ENCODE data around the gene PABPN1.
A peak's percentile ranks its signal among the peaks of the same experiment; 100 is the strongest.

The PABPN1 gene

GRCh38 chr14:23364164-23365035 lies 43.1 kb downstream of the PABPN1 start:
- H4K8ac ChIP-seq (ENCODE audit: low read depth, low read length), result no peak overlapping the region
- H4K5ac ChIP-seq (ENCODE audit: low read length), result peak overlapping the region; percentile 72
- H2BK5ac ChIP-seq (ENCODE audit: low read length), result peak overlapping the region; percentile 57
- H3K4me3 ChIP-seq (ENCODE audit: low read length), result peak overlapping the region; percentile 80
- no peak overlapping the region for H2BK120ac ChIP-seq (ENCODE audit: low read depth, low read length)
- H3K27me3 ChIP-seq (ENCODE audit: insufficient read depth, low read length, poor library complexity), result no peaks in the 10 kb centered on the region
- peak overlapping the region; percentile 97 for H3K23ac ChIP-seq (ENCODE audit: low read length)
- H3K4ac ChIP-seq (ENCODE audit: low read depth, low read length), result peak overlapping the region; percentile 98
- peak overlapping the region; percentile 92 for H3K4me2 ChIP-seq (ENCODE audit: low read length)
- H3K79me2 ChIP-seq (ENCODE audit: control insufficient read depth, insufficient read depth, low read length), result peaks cover 2% of the 10 kb centered on the region
- peaks cover 5% of the 10 kb centered on the region for H3K4me1 ChIP-seq (ENCODE audit: control insufficient read depth, low read depth, low read length)
- H2AK5ac ChIP-seq (ENCODE audit: low read length), result peak overlapping the region; percentile 50
- peak overlapping the region; percentile 92 for H3K27ac ChIP-seq (ENCODE audit: low read depth, low read length)
- no peak overlapping the region for H2BK15ac ChIP-seq (replicated peaks; ENCODE audit: low read depth)
- H3K9ac ChIP-seq (ENCODE audit: low read length), result peak overlapping the region; percentile 97
- no peaks in the 10 kb centered on the region for H3K36me3 ChIP-seq (ENCODE audit: control insufficient read depth, insufficient read depth, low read length)
- peak overlapping the region; percentile 98 for H3K18ac ChIP-seq (ENCODE audit: low read length)
- H3K56ac ChIP-seq (ENCODE audit: low read length), result peak overlapping the region; percentile 97
- no CpG with 5 or more reads among the region's 21 CpGs for WGBS (ENCODE audit: extremely low coverage, insufficient coverage, low lambda C conversion rate)
- DNase-seq, result peak; percentile 90
- H3K79me1 ChIP-seq (ENCODE audit: low read length), result peaks cover 11% of the 10 kb centered on the region

GRCh38 chr14:23365036-23365731 lies 43.9 kb downstream of the PABPN1 start, which contains the start of gene EFS:
Gene EFS (minus strand): TSS chr14:23365172. CDS start chr14:23365025, 147 bp downstream.
- peak within 1 kb of the TSS; percentile 86 for H2BK5ac ChIP-seq (ENCODE audit: low read length)
- H2BK120ac ChIP-seq (ENCODE audit: low read depth, low read length), result peak within 1 kb of the TSS; percentile 47
- H3K9ac ChIP-seq (ENCODE audit: low read length), result peak within 1 kb of the TSS; percentile 97
- H3K4me2 ChIP-seq (ENCODE audit: low read length), result peak within 1 kb of the TSS; percentile 92
- H4K8ac ChIP-seq (ENCODE audit: low read depth, low read length), result peak within 1 kb of the TSS; percentile 91
- peaks cover 2% of the 10 kb centered on the region for H3K79me2 ChIP-seq (ENCODE audit: control insufficient read depth, insufficient read depth, low read length)
- H2BK15ac ChIP-seq (replicated peaks; ENCODE audit: low read depth), result no peak within 1 kb of the TSS
- peaks cover 5% of the 10 kb centered on the region for H3K4me1 ChIP-seq (ENCODE audit: control insufficient read depth, low read depth, low read length)
- peak within 1 kb of the TSS; percentile 97 for H3K23ac ChIP-seq (ENCODE audit: low read length)
- H3K4ac ChIP-seq (ENCODE audit: low read depth, low read length), result peak within 1 kb of the TSS; percentile 98
- peak; percentile 61 for DNase-seq
- H4K5ac ChIP-seq (ENCODE audit: low read length), result peak within 1 kb of the TSS; percentile 72
- peak within 1 kb of the TSS; percentile 97 for H3K56ac ChIP-seq (ENCODE audit: low read length)
- no CpG with 5 or more reads among the region's 74 CpGs for WGBS (ENCODE audit: extremely low coverage, insufficient coverage, low lambda C conversion rate)
- no peaks in the 10 kb centered on the region for H3K27me3 ChIP-seq (ENCODE audit: insufficient read depth, low read length, poor library complexity)
- H3K79me1 ChIP-seq (ENCODE audit: low read length), result peaks cover 11% of the 10 kb centered on the region
- peak within 1 kb of the TSS; percentile 50 for H2AK5ac ChIP-seq (ENCODE audit: low read length)
- no peaks in the 10 kb centered on the region for H3K36me3 ChIP-seq (ENCODE audit: control insufficient read depth, insufficient read depth, low read length)
- peak within 1 kb of the TSS; percentile 92 for H3K27ac ChIP-seq (ENCODE audit: low read depth, low read length)
- H3K18ac ChIP-seq (ENCODE audit: low read length), result peak within 1 kb of the TSS; percentile 98
- H3K4me3 ChIP-seq (ENCODE audit: low read length), result peak within 1 kb of the TSS; percentile 80

- H3K27me3 ChIP-seq (ENCODE audit: insufficient read depth, low read length, poor library complexity), result no peaks in the 10 kb centered on the region
- peak overlapping the region; percentile 33 for H2BK120ac ChIP-seq (ENCODE audit: low read depth, low read length)
- H2BK5ac ChIP-seq (ENCODE audit: low read length), result peak overlapping the region; percentile 86
- no peak overlapping the region for H2BK15ac ChIP-seq (replicated peaks; ENCODE audit: low read depth)
- H3K27ac ChIP-seq (ENCODE audit: low read depth, low read length), result peak overlapping the region; percentile 92
- H3K18ac ChIP-seq (ENCODE audit: low read length), result peak overlapping the region; percentile 98
- peak overlapping the region; percentile 80 for H3K4me3 ChIP-seq (ENCODE audit: low read length)
- DNase-seq, result peak; percentile 97
- peak overlapping the region; percentile 97 for H3K56ac ChIP-seq (ENCODE audit: low read length)
- peaks cover 11% of the 10 kb centered on the region for H3K79me1 ChIP-seq (ENCODE audit: low read length)
- peak overlapping the region; percentile 40 for H4K5ac ChIP-seq (ENCODE audit: low read length)
- H3K9ac ChIP-seq (ENCODE audit: low read length), result peak overlapping the region; percentile 97
- H3K79me2 ChIP-seq (ENCODE audit: control insufficient read depth, insufficient read depth, low read length), result peaks cover 2% of the 10 kb centered on the region
- peaks cover 5% of the 10 kb centered on the region for H3K4me1 ChIP-seq (ENCODE audit: control insufficient read depth, low read depth, low read length)
- H3K36me3 ChIP-seq (ENCODE audit: control insufficient read depth, insufficient read depth, low read length), result no peaks in the 10 kb centered on the region
- peak overlapping the region; percentile 97 for H3K23ac ChIP-seq (ENCODE audit: low read length)
- peak overlapping the region; percentile 91 for H4K8ac ChIP-seq (ENCODE audit: low read depth, low read length)
- H3K4me2 ChIP-seq (ENCODE audit: low read length), result peak overlapping the region; percentile 92
- WGBS (ENCODE audit: extremely low coverage, insufficient coverage, low lambda C conversion rate), result no CpG with 5 or more reads among the region's 51 CpGs
- no peak overlapping the region for H2AK5ac ChIP-seq (ENCODE audit: low read length)
- peak overlapping the region; percentile 98 for H3K4ac ChIP-seq (ENCODE audit: low read depth, low read length)
Observed at GRCh38 chr14:23365732-23366425, 44.6 kb downstream of the PABPN1 start.

- Histone ChIP-seq H3K4me2 (ENCODE audit: low read length) (peak overlapping the region; percentile 55), H3K79me1 (ENCODE audit: low read length) (peaks cover 11% of the 10 kb centered on the region), H3K4me1 (ENCODE audit: control insufficient read depth, low read depth, low read length) (peaks cover 5% of the 10 kb centered on the region), H2BK120ac (ENCODE audit: low read depth, low read length) (no peak overlapping the region), H4K8ac (ENCODE audit: low read depth, low read length) (no peak overlapping the region), H3K27me3 (ENCODE audit: insufficient read depth, low read length, poor library complexity) (no peaks in the 10 kb centered on the region), H4K5ac (ENCODE audit: low read length) (no peak overlapping the region), H3K27ac (ENCODE audit: low read depth, low read length) (peak overlapping the region; percentile 90), H2BK5ac (ENCODE audit: low read length) (peak overlapping the region; percentile 71), H3K9ac (ENCODE audit: low read length) (peak overlapping the region; percentile 87), H3K79me2 (ENCODE audit: control insufficient read depth, insufficient read depth, low read length) (peaks cover 2% of the 10 kb centered on the region), H2BK15ac (replicated peaks; ENCODE audit: low read depth) (no peak overlapping the region), H3K23ac (ENCODE audit: low read length) (no peak overlapping the region), H3K56ac (ENCODE audit: low read length) (peak overlapping the region; percentile 93), H3K4ac (ENCODE audit: low read depth, low read length) (peak overlapping the region; percentile 39), H2AK5ac (ENCODE audit: low read length) (no peak overlapping the region), H3K36me3 (ENCODE audit: control insufficient read depth, insufficient read depth, low read length) (no peaks in the 10 kb centered on the region), H3K4me3 (ENCODE audit: low read length) (no peak overlapping the region), H3K18ac (ENCODE audit: low read length) (peak overlapping the region; percentile 71)
- WGBS (ENCODE audit: extremely low coverage, insufficient coverage, low lambda C conversion rate), result no CpG with 5 or more reads among the region's 34 CpGs
- peak; percentile 94 for DNase-seq
Observed at GRCh38 chr14:23366426-23366921, 45.2 kb downstream of the PABPN1 start.

- H3K4me2 ChIP-seq (ENCODE audit: low read length), result no peak overlapping the region
- H3K4ac ChIP-seq (ENCODE audit: low read depth, low read length), result no peak overlapping the region
- WGBS (ENCODE audit: extremely low coverage, insufficient coverage, low lambda C conversion rate), result no CpG with 5 or more reads among the region's 1 CpG
- H3K27ac ChIP-seq (ENCODE audit: low read depth, low read length), result no peak overlapping the region
- no peak overlapping the region for H3K4me3 ChIP-seq (ENCODE audit: low read length)
- H3K79me1 ChIP-seq (ENCODE audit: low read length), result no peaks in the 10 kb centered on the region
- DNase-seq, result no peak
- no peaks in the 10 kb centered on the region for H3K36me3 ChIP-seq (ENCODE audit: control insufficient read depth, insufficient read depth, low read length)
- no peak overlapping the region for H2BK5ac ChIP-seq (ENCODE audit: low read length)
- no peaks in the 10 kb centered on the region for H3K79me2 ChIP-seq (ENCODE audit: control insufficient read depth, insufficient read depth, low read length)
- H3K4me1 ChIP-seq (ENCODE audit: control insufficient read depth, low read depth, low read length), result peaks cover 2% of the 10 kb centered on the region
- no peaks in the 10 kb centered on the region for H3K27me3 ChIP-seq (ENCODE audit: insufficient read depth, low read length, poor library complexity)
- H3K18ac ChIP-seq (ENCODE audit: low read length), result no peak overlapping the region
- H4K5ac ChIP-seq (ENCODE audit: low read length), result no peak overlapping the region
- no peak overlapping the region for H3K9ac ChIP-seq (ENCODE audit: low read length)
- H3K23ac ChIP-seq (ENCODE audit: low read length), result no peak overlapping the region
- no peak overlapping the region for H2BK15ac ChIP-seq (replicated peaks; ENCODE audit: low read depth)
- H2AK5ac ChIP-seq (ENCODE audit: low read length), result no peak overlapping the region
- no peak overlapping the region for H2BK120ac ChIP-seq (ENCODE audit: low read depth, low read length)
- no peak overlapping the region for H4K8ac ChIP-seq (ENCODE audit: low read depth, low read length)
- H3K56ac ChIP-seq (ENCODE audit: low read length), result no peak overlapping the region
Observed at GRCh38 chr14:23370221-23370620, 49.0 kb downstream of the PABPN1 start.
